Transverse colon (tissue), 4 donors: ENCODE data around the gene CSNK2B.
"Not testable (repeated sequence)": the region's sequence is repeated elsewhere in the genome, so short reads cannot be mapped to it uniquely, and the experiment has no call there.

Source experiments
- EP300 ChIP-seq: sonication (generic); formaldehyde crosslinking; IDR thresholded peaks from one replicate; pipeline ENCODE4 v1.6.1; 2017; ENCODE audit warnings: antibody characterized with exemption, low read depth
- POLR2A ChIP-seq: fragments of 450-650 bp; IDR thresholded peaks from one replicate; pipeline ENCODE4 v1.6.1; 2016; ENCODE audit warnings: antibody characterized with exemption, mild to moderate bottlenecking, moderate library complexity
- POLR2AphosphoS5 ChIP-seq, 3 donors: sonication (generic); formaldehyde crosslinking; IDR thresholded peaks; one replicate each; pipeline ENCODE4 v1.6.1; 2016; ENCODE audit warnings: antibody characterized with exemption in 3 of 3
- TF ChIP-seq, protein P1 (sequence below), 5 experiments: fragments of 200-600 bp in 3 of 5; fragments of 450-650 bp in 2 of 5; sonication (generic) in 3 of 5; IDR thresholded peaks; 1 replicate in 2 of 5; 2 replicates in 3 of 5; pipeline ENCODE4 v1.5.1; 2016 to 2017; ENCODE audit warnings: antibody characterized with exemption in 5 of 5, inconsistent platforms in 3 of 5, mild to moderate bottlenecking in 2 of 5, moderate library complexity in 1 of 5

DNA sequence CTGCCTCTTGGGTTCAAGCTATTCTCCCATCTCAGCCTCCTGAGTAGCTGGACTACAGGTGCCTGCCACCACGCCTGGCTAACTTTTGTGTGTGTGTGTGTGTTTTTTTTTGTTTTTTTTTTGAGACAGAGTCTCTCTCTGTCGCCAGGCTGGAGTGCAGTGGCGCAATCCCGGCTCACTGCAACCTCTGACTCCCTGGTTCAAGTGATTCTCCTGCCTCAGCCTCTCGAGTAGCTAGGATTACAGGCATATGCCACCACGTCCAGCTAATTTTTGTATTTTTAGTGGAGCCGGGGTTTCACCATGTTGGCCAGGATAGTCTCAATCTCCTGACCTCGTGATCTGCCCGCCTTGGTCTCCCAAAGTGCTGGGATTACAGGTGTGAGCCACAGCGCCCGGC lies 43.3 kb downstream of the CSNK2B start:
- TF ChIP-seq, protein P1, sequence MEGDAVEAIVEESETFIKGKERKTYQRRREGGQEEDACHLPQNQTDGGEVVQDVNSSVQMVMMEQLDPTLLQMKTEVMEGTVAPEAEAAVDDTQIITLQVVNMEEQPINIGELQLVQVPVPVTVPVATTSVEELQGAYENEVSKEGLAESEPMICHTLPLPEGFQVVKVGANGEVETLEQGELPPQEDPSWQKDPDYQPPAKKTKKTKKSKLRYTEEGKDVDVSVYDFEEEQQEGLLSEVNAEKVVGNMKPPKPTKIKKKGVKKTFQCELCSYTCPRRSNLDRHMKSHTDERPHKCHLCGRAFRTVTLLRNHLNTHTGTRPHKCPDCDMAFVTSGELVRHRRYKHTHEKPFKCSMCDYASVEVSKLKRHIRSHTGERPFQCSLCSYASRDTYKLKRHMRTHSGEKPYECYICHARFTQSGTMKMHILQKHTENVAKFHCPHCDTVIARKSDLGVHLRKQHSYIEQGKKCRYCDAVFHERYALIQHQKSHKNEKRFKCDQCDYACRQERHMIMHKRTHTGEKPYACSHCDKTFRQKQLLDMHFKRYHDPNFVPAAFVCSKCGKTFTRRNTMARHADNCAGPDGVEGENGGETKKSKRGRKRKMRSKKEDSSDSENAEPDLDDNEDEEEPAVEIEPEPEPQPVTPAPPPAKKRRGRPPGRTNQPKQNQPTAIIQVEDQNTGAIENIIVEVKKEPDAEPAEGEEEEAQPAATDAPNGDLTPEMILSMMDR (IDR thresholded peaks at IDR 0.05) = not testable (repeated sequence)
- TF ChIP-seq POLR2AphosphoS5 (IDR thresholded peaks at IDR 0.05); EP300; POLR2A: not testable (repeated sequence)
